GM12873 (cell line): ENCODE results near the gene PTPN11.

Source experiments
- TF ChIP-seq, protein P1 (sequence below): IDR thresholded peaks from 2 replicates; pipeline ENCODE4 v1.5.1; 2012; ENCODE audit warnings: low read depth, mild to moderate bottlenecking, moderate library complexity, low read length, control low read depth; ENCODE audit not compliant: insufficient read depth; ENCODE audit errors: missing control alignments

PTPN11 gene

DNA sequence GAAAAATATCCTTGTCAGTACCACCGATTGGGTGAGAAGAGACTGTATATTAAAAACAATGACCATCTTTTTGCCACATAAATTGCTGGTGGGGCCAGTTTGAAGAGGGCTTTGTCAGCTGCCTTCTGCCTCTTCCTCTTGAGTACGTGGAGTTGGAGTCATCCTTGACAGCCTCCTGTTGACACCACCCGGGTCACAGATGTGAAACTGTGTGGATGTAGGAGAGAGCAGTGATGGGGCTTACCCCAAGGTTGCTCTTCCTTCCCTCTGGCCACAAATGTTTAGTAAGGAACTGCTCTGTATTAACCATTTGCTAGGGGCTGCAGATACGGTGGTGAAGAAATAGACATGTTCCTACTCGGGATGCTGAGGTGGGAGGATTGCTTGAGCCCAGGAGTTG, 12.2 kb downstream of the PTPN11 start:
- TF ChIP-seq, protein P1, sequence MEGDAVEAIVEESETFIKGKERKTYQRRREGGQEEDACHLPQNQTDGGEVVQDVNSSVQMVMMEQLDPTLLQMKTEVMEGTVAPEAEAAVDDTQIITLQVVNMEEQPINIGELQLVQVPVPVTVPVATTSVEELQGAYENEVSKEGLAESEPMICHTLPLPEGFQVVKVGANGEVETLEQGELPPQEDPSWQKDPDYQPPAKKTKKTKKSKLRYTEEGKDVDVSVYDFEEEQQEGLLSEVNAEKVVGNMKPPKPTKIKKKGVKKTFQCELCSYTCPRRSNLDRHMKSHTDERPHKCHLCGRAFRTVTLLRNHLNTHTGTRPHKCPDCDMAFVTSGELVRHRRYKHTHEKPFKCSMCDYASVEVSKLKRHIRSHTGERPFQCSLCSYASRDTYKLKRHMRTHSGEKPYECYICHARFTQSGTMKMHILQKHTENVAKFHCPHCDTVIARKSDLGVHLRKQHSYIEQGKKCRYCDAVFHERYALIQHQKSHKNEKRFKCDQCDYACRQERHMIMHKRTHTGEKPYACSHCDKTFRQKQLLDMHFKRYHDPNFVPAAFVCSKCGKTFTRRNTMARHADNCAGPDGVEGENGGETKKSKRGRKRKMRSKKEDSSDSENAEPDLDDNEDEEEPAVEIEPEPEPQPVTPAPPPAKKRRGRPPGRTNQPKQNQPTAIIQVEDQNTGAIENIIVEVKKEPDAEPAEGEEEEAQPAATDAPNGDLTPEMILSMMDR = no peak

DNA sequence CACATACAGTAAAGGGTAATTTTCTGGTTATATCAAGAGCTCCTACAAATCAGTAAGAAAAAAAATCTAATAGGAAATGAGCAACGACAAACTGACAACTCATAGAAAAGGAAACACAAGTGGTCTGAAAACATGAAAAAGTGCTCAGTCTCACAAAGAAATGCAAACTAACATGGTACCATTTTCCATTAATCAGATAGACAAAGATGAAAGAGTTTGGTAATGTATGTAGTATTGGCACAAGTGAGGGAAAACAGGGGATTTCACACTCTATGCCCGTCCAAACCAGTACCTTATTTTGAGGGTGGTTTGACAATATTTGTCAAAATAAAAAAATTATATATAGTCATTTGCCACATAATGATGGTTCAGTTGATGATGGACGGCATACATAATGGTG, 13.2 kb downstream of the PTPN11 start:
- TF ChIP-seq, protein P1 = no peak

DNA sequence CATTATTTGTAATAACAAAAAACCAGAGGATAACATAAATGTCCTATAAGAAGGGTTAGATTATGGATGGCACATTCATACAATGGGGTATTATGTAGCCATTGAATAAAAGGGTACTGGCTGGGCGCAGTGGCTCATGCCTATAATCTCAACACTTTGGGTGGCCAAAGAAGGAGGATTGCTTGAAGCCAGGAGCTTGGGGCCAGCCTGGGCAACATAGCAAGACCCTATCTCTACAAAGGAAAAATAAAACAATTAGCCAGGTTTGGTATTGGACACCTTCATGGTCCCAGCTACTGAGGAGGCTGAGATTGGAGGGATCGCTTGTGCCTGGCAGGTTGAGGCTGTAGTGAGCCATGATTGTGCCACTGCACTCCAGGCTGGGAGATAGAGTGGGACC, 14.8 kb downstream of the PTPN11 start:
- TF ChIP-seq, protein P1 = no peak

DNA sequence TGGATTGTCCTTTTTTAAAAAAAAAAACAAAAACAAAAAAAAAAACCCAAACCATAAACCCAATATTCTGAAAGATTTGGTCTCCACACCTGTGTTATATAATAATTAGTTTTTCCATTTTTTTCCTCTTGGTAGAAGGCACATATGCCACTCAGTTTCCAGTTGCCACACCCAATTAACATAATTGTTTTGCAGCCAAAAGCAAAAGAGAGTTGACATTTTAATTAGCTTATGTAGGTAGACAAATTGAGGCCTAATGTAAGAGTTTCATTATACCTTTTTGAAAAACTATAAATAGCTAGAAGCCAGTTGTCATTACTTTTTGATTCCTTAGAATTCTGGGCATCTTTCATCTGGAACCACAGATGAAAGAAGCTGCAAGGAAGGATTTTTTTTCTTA, 21.0 kb downstream of the PTPN11 start:
- TF ChIP-seq, protein P1 = no peak

DNA sequence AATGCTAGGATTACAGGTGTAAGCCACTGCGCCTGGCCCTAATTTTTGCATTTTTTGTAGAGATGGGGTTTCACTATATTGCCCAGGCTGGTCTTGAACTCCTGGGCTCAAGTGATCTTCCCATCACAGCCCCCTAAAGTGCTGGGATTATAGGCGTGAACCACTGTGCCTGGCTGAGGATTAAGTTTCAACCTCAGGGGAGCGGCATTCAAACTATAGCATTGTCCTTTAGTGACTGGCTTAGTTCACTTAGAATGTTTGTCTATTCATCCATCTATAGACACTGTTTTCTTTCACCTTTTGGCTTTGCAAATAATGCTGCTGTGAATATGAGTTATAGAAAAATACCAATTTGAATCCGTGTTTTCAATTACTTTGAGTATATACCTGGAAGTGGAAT, 25.2 kb downstream of the PTPN11 start:
- TF ChIP-seq, protein P1 = no peak

DNA sequence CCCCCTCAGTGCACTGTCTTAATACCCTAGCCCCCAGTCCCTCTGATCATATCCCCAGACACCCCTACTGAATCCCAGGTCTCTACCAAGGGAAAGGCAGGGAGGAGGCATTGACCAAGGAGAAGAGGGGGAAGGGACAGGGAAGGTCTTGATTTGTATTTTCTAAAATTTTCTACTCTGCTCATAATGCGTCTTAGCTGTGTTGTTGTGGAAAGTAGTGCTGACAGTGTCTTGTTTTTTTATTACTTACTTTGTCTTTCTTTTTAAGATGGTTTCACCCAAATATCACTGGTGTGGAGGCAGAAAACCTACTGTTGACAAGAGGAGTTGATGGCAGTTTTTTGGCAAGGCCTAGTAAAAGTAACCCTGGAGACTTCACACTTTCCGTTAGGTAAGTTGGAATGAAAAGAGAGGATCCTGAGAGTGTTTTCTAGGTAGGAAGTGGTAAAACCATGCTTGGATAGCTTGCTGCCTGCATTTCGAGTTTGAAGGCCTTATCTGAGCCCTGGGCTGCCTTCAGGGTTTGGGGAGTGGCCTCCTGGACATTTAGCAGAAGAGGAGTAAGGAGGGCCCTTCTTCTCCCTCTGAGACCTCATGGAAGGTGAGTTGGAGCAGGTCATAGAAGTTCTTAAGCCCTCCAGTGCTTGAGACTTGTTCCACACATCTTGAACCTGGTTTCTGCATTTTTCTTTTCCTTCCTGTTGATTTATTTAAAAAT, 27.4 kb downstream of the PTPN11 start:
- TF ChIP-seq, protein P1 = no peak

DNA sequence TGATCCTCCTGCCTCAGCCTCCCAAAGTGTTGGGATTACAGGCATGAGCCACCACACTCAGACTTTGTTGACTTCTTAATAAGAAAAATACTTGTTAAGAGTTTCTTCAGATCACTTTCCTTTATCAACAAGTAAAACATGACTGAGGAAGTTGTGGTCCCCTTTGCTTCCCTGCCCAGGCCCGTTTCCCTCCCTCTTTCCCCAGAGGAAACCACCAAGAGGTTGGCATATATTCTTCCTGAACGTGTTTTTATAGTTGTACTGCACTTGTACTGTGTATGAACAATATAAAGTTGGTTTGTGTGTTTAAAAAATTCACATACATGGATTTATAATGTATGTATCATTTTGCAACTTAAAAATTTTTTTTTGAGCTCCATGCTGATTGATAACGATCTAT, 28.4 kb downstream of the PTPN11 start:
- TF ChIP-seq, protein P1 = no peak
